Measurements from ENCODE around the gene GLB1L3.

GLB1L3 gene

GRCh38 chr11:134333946-134334345 is 57.8 kb downstream of the GLB1L3 start:
- no peak for DNase-seq (ENCODE audit: low read depth in 1 of 2, low spot score in 1 of 2)
- no peak overlapping the region for H3K27ac ChIP-seq (replicated peaks)
- TF ChIP-seq GABPA (IDR thresholded peaks at IDR 0.05; ENCODE audit: low read depth): no peak
- no peak for TF ChIP-seq REST (IDR thresholded peaks at IDR 0.05; ENCODE audit: insufficient replicate concordance, low read depth)
- TF ChIP-seq POLR2AphosphoS5 (IDR thresholded peaks at IDR 0.05; ENCODE audit: low read depth): no peak
- no peak for TF ChIP-seq SPI1 (IDR thresholded peaks at IDR 0.05; ENCODE audit: borderline replicate concordance, low read depth)
- no peak for TF ChIP-seq CTCF (IDR thresholded peaks at IDR 0.05; ENCODE audit: insufficient read depth, low read length)
- no peak overlapping the region for H3K4me3 ChIP-seq (replicated peaks; ENCODE audit: insufficient read depth, low read length)
- H3K27me3 ChIP-seq (ENCODE audit: insufficient read depth, poor library complexity, severe bottlenecking): peaks cover 25% of the 10 kb centered on the region

GRCh38 chr11:134334796-134335571 is 58.8 kb downstream of the GLB1L3 start:
- DNase-seq (ENCODE audit: low read depth in 1 of 2, low spot score in 1 of 2): no peak
- Histone ChIP-seq H3K27ac (replicated peaks) (no peak overlapping the region), H3K27me3 (ENCODE audit: insufficient read depth, poor library complexity, severe bottlenecking) (peaks cover 26% of the 10 kb centered on the region), H3K4me3 (replicated peaks; ENCODE audit: insufficient read depth, low read length) (no peak overlapping the region)
- TF ChIP-seq POLR2AphosphoS5 (IDR thresholded peaks at IDR 0.05; ENCODE audit: low read depth) (no peak), REST (IDR thresholded peaks at IDR 0.05; ENCODE audit: insufficient replicate concordance, low read depth) (no peak), CTCF (IDR thresholded peaks at IDR 0.05; ENCODE audit: insufficient read depth, low read length) (no peak), SPI1 (IDR thresholded peaks at IDR 0.05; ENCODE audit: borderline replicate concordance, low read depth) (no peak), GABPA (IDR thresholded peaks at IDR 0.05; ENCODE audit: low read depth) (no peak)

- peaks cover 14% of the 10 kb centered on the region for H3K27me3 ChIP-seq (ENCODE audit: insufficient read depth, poor library complexity, severe bottlenecking)
- no peak for TF ChIP-seq POLR2AphosphoS5 (IDR thresholded peaks at IDR 0.05; ENCODE audit: low read depth)
- TF ChIP-seq GABPA (IDR thresholded peaks at IDR 0.05; ENCODE audit: low read depth): no peak
- TF ChIP-seq SPI1 (IDR thresholded peaks at IDR 0.05; ENCODE audit: borderline replicate concordance, low read depth): no peak
- DNase-seq (ENCODE audit: low read depth in 1 of 2, low spot score in 1 of 2): no peak
- no peak overlapping the region for H3K4me3 ChIP-seq (replicated peaks; ENCODE audit: insufficient read depth, low read length)
- H3K27ac ChIP-seq (replicated peaks): no peak overlapping the region
Observed at GRCh38 chr11:134337051-134337450, 60.9 kb downstream of the GLB1L3 start.

GRCh38 chr11:134338068-134338467 is 61.9 kb downstream of the GLB1L3 start:
- H3K27me3 ChIP-seq (ENCODE audit: insufficient read depth, poor library complexity, severe bottlenecking): peaks cover 8% of the 10 kb centered on the region

More at GRCh38 chr11:134338068-134338467, 61.9 kb downstream of the GLB1L3 start:
- TF ChIP-seq REST (IDR thresholded peaks at IDR 0.05; ENCODE audit: insufficient replicate concordance, low read depth): no peak
- TF ChIP-seq GABPA (IDR thresholded peaks at IDR 0.05; ENCODE audit: low read depth): no peak
- TF ChIP-seq POLR2AphosphoS5 (IDR thresholded peaks at IDR 0.05; ENCODE audit: low read depth): no peak
- TF ChIP-seq CTCF (IDR thresholded peaks at IDR 0.05; ENCODE audit: insufficient read depth, low read length): no peak
- TF ChIP-seq SPI1 (IDR thresholded peaks at IDR 0.05; ENCODE audit: borderline replicate concordance, low read depth): no peak
- Histone ChIP-seq H3K27ac (replicated peaks) (no peak overlapping the region), H3K4me3 (replicated peaks; ENCODE audit: insufficient read depth, low read length) (no peak overlapping the region)
- DNase-seq (ENCODE audit: low read depth in 1 of 2, low spot score in 1 of 2): no peak

Data from HL-60 (cell line).